Progenitor cell of endocrine pancreas (in vitro differentiated cells): ENCODE measurements around the gene HSPA1B. TPM values are rescaled to one million over a fixed set of nuclear protein-coding genes. Genes with fewer than 3 reads are reported as not detected.
"Not testable (repeated sequence)": the region's sequence is repeated elsewhere in the genome, so short reads cannot be mapped to it uniquely, and the experiment has no call there.

Experiments
- DNase-seq: peaks from one replicate; pipeline ENCODE4 v3.0.0; 2021; ENCODE audit warnings: low spot score; ENCODE audit not compliant: unreplicated experiment
- H3K27ac Mint-ChIP-seq: 2 replicates; pipeline ENCODE4 v1.8.0; 2021; ENCODE audit warnings: mild to moderate bottlenecking, moderate library complexity, mixed read lengths
- H3K27me3 Mint-ChIP-seq: 2 replicates; pipeline ENCODE4 v1.8.0; 2021; ENCODE audit warnings: mixed read lengths
- H3K36me3 Mint-ChIP-seq: 2 replicates; pipeline ENCODE4 v1.8.0; 2022; ENCODE audit warnings: mixed read lengths; ENCODE audit not compliant: insufficient read depth
- H3K4me1 Mint-ChIP-seq: 2 replicates; pipeline ENCODE4 v1.8.0; 2021; ENCODE audit warnings: low read depth, mixed read lengths
- H3K4me3 Mint-ChIP-seq: 2 replicates; pipeline ENCODE4 v1.8.0; 2021; ENCODE audit warnings: low read depth, mild to moderate bottlenecking, moderate library complexity, mixed read lengths
- H3K9me3 Mint-ChIP-seq: 2 replicates; pipeline ENCODE4 v1.8.0; 2021; ENCODE audit warnings: low read depth, mixed read lengths
- total RNA-seq: library from RNA; stranded (reverse); gene quantifications from 2 replicates; pipeline ENCODE4 v1.2.1, GENCODE V29; 2021
- TF ChIP-seq, protein P1 (sequence below): fragments of 200-600 bp; sonication (generic); IDR thresholded peaks from one replicate; pipeline ENCODE4 v1.5.0; 2021; ENCODE audit warnings: antibody characterized with exemption, mild to moderate bottlenecking; ENCODE audit not compliant: unreplicated experiment

HSPA1B gene
- total RNA-seq, 1 donor from 2014 or later: 165 TPM

DNA sequence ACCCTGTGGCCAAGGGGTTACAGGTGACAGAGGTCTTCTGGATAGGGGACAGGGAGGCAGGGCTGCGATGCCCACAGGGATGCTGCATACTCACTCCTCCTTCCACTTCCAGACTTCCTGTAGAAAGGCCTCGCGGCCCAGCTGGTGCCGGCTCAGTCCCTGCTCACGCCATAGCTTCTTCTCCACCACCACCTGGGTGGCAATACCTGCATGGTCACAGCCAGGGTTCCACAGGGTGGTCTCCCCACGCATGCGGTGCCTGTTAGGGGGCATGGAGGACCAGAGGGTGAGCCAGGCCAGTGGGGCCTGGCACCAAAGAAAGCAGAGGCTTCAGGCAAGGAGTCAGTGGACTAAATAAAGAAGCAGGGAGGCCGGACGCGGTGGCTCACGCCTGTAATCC lies 42.1 kb upstream of the HSPA1B start:
- no peaks in the 10 kb centered on the region for H3K4me1 Mint-ChIP-seq
- no peaks in the 10 kb centered on the region for H3K27me3 Mint-ChIP-seq
- H3K9me3 Mint-ChIP-seq: no peaks in the 10 kb centered on the region
- H3K27ac Mint-ChIP-seq: no peak overlapping the region
- H3K36me3 Mint-ChIP-seq: peaks cover 14% of the 10 kb centered on the region
- TF ChIP-seq, protein P1, sequence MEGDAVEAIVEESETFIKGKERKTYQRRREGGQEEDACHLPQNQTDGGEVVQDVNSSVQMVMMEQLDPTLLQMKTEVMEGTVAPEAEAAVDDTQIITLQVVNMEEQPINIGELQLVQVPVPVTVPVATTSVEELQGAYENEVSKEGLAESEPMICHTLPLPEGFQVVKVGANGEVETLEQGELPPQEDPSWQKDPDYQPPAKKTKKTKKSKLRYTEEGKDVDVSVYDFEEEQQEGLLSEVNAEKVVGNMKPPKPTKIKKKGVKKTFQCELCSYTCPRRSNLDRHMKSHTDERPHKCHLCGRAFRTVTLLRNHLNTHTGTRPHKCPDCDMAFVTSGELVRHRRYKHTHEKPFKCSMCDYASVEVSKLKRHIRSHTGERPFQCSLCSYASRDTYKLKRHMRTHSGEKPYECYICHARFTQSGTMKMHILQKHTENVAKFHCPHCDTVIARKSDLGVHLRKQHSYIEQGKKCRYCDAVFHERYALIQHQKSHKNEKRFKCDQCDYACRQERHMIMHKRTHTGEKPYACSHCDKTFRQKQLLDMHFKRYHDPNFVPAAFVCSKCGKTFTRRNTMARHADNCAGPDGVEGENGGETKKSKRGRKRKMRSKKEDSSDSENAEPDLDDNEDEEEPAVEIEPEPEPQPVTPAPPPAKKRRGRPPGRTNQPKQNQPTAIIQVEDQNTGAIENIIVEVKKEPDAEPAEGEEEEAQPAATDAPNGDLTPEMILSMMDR: no peak
- H3K4me3 Mint-ChIP-seq: no peak overlapping the region
- DNase-seq: no peak

DNA sequence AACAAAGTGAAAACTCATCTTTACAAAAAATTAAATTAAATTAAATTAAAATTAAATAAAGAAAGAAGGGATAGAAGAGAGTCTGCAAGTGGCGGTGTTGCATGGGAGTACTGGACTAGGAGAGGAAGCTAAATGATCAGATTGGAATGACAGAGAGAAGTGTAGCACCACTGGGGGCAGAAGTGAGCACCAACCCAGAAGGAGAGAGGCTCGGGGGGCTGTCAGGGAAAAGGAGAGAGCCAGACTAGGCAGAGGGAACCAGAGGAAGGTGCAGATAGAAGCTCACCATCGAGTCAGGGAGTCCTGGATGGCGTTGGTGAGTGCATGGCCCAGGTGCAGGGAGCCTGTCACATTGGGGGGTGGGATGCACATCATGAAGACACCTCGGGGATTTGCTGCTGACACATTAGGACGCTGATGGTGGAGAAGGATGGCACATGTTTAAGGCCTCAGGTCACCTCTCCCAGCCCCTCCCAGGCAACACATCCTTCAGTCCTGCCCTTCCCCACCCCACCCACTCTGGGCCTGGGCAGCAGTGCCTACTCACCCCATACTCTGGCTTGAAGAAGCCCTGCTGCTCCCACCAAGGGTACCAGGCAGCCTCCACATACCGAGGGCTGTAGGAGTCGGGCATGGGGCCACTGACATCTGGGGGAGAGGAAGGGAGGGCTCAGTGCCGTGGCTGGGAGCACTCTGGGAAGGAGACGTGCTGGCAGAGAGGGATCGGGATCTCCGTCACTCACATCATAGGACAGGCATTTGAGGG lies 36.0 kb upstream of the HSPA1B start:
- peaks cover 5% of the 10 kb centered on the region for H3K36me3 Mint-ChIP-seq
- DNase-seq: peak; percentile 61
- H3K27ac Mint-ChIP-seq: no peak overlapping the region
- H3K4me1 Mint-ChIP-seq: peaks cover 10% of the 10 kb centered on the region
- H3K9me3 Mint-ChIP-seq: no peaks in the 10 kb centered on the region
- TF ChIP-seq, protein P1: peak; percentile 67
- H3K4me3 Mint-ChIP-seq: peak overlapping the region; percentile 44
- no peaks in the 10 kb centered on the region for H3K27me3 Mint-ChIP-seq

DNA sequence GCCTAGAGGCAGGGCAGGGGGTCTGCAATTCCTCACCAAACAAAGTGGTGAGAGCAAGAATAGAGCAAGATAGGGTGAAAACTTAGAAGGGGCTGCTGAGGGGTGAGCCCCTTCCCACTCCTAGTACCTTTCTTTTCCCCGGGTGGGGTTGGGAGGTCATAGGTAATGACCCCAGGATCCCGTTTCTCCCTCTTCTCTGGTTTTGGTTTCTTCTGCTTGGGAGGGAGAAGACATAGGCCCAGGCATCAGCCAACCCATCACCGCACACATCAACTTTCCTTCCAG lies 35.5 kb upstream of the HSPA1B start:
- H3K4me3 Mint-ChIP-seq: no peak overlapping the region
- peaks cover 5% of the 10 kb centered on the region for H3K36me3 Mint-ChIP-seq
- no peak for DNase-seq
- peaks cover 10% of the 10 kb centered on the region for H3K4me1 Mint-ChIP-seq
- H3K27me3 Mint-ChIP-seq: no peaks in the 10 kb centered on the region
- TF ChIP-seq, protein P1: no peak
- no peaks in the 10 kb centered on the region for H3K9me3 Mint-ChIP-seq
- no peak overlapping the region for H3K27ac Mint-ChIP-seq

DNA sequence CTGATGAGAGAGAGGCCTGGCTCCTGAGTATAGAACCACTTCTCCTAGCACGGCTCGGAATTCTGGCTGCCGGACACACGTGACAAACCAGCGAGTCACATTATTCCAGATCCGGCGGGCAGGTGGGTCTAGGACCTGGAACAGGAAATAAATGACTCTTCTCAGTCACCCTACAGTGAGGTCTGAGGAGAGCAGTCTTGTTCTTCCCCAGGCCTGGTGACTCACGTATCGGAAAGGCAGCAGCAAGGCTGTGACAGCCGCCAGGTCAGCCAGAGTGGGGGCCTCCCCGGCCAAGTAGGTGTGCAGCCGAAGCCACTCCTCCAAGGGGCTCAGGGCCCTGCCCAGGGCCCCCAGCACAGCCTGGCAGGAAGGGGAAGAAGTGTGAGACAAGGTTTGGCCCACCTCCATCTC lies 34.8 kb upstream of the HSPA1B start:
- TF ChIP-seq, protein P1: no peak
- H3K27me3 Mint-ChIP-seq: no peaks in the 10 kb centered on the region
- H3K4me1 Mint-ChIP-seq: peaks cover 10% of the 10 kb centered on the region
- H3K36me3 Mint-ChIP-seq: peaks cover 5% of the 10 kb centered on the region
- no peak overlapping the region for H3K4me3 Mint-ChIP-seq
- no peak overlapping the region for H3K27ac Mint-ChIP-seq
- DNase-seq: no peak
- H3K9me3 Mint-ChIP-seq: no peaks in the 10 kb centered on the region

DNA sequence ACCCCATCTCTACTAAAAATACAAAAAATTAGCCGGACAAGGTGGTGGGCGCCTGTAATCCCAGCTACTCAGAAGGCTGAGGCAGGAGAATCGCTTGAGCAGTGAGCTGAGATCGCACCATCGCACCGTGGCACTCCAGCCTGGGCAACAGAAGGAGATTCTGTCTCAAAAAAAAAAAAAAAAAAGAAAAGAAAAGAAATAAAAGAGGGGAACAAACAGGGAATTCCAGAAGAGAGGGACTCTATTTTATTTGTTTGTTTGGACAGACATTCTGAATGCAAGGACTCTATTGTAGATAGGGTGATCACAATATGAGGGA lies 33.7 kb upstream of the HSPA1B start:
- not testable (repeated sequence) for H3K27me3 Mint-ChIP-seq, H3K9me3 Mint-ChIP-seq, H3K36me3 Mint-ChIP-seq, DNase-seq, H3K4me1 Mint-ChIP-seq
- H3K27ac Mint-ChIP-seq: peak overlapping the region; percentile 24
- peak overlapping the region; percentile 96 for H3K4me3 Mint-ChIP-seq

DNA sequence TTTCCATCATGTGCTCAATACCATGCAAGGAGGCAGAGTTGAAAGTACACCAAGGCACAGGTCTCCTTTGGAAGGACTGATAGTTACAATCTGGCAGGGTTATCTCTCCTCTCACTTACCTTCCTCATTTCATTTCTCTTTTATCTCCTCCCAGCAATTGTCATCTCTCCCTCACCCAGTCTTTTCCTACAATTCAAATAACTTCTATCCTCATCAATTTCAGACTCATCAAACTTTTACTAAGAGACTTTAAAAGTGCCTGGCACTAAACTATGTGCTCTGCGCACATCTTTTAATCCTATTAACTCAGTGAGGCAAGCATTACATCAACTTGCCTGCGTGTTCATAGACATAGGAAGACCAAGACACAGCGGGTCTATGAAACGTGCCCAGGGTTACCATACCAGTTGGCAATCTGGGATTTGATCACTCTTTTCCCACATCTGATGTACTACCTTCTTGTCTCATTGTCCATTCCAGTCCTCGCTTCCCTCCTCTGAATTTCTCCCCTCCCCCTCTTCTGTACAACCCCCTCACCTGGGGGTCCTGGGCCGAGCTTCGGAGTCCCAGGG lies 33.2 kb upstream of the HSPA1B start:
- DNase-seq: no peak
- H3K27ac Mint-ChIP-seq: peak overlapping the region; percentile 13
- H3K36me3 Mint-ChIP-seq: peaks cover 5% of the 10 kb centered on the region
- peak overlapping the region; percentile 96 for H3K4me3 Mint-ChIP-seq
- no peaks in the 10 kb centered on the region for H3K27me3 Mint-ChIP-seq
- H3K4me1 Mint-ChIP-seq: peaks cover 10% of the 10 kb centered on the region
- TF ChIP-seq, protein P1: no peak
- H3K9me3 Mint-ChIP-seq: no peaks in the 10 kb centered on the region
